GM19452 (cell line): Measurements from ENCODE around the gene FRAS1.
A peak's percentile ranks its signal among the peaks of the same experiment; 100 is the strongest.
"Not testable (repeated sequence)": the region's sequence is repeated elsewhere in the genome, so short reads cannot be mapped to it uniquely, and the experiment has no call there.

Experiments
- ATAC-seq: cut with Tn5 transposase; IDR thresholded peaks from one replicate; pipeline ENCODE4 v1.9.1; 2021; ENCODE audit not compliant: unreplicated experiment

The FRAS1 gene

DNA sequence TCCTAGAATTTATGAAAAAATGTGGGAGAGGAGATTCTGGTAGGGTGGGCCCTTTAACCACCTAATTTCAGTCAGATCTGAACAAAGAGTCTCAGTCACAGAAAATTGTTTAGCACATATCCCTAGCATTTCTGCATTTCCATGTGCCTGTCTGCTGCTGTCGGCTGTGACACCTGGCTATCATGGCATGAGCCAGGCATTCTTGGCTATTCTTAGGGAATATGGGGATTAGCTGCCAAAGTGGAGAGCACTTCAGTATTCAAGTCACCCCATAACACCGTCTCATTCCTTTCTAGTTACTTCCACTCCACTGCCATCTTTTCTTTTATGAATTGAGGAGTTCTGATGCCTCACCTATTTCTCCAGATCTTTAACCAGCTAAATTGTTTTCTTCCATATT, 211.5 kb downstream of the FRAS1 start:
- ATAC-seq: no peak

DNA sequence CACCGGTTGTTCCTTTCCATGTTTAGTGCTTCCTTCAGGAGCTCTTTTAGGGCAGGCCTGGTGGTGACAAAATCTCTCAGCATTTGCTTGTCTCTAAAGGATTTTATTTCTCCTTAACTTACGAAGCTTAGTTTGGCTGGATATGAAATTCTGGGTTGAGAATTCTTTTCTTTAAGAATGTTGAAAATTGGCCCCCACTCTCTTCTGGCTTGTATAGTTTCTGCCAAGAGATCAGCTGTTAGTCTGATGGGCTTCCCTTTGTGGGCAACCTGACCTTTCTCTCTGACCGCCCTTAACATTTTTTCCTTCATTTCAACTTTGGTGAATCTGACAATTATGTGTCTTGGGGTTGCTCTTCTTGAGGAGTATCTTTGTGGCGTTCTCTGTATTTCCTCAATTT, 218.3 kb downstream of the FRAS1 start:
- ATAC-seq: not testable (repeated sequence)

DNA sequence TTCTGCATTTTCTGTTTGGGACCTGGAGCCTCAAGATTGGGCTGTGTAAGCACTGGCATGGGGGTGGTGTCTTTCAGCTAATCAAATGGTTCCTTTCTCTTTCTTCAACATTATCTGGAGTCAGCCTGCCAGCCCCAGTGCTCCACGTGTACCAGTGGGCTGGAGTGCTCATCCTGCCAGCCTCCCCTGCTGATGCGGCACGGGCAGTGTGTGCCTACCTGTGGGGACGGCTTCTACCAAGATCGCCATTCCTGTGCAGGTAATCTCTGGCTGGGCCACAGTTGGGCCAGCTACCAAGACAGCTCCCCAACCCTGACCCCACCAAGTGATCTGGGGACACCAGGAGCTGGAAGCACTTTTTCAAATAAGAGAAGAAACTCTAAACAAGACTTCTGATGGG, 229.2 kb downstream of the FRAS1 start:
- ATAC-seq: no peak

DNA sequence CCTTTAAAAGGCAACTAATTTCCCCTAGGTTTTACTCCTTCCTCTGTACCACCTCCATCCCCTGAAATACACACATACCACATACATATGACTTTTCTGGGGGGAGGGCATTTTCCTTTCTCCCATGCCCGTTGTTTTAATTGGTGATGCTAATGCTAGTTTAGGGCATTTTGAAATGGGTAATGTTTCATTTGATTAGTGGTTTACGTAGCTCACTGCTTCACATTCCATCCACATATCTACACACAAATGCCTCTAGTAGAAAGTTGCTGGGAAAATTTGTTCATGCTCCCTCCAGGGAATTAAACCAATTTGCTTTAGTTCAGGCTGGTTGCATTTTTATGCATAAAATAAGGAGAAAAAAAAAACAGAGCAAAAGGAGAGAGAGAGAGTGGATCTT, 231.2 kb downstream of the FRAS1 start:
- no peak for ATAC-seq

DNA sequence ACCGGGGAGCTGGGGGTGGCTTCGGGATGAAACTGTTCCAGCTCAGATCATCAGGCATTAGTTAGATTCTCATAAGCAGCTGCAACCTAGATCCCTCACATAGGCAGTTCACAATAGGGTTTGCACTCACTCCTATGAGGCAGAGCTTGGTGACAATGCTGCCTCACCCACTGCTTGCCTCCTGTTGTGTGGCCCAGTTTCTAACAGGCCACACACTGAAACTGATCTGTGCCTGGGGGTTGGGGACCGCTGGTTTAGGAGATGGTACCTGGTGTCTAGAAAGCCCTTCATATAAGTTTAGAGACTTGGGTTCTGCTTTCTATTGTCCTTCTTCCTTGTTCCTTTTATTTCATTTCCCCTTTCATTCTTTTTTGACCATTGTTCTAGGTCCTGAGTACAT, 234.2 kb downstream of the FRAS1 start:
- ATAC-seq: no peak

DNA sequence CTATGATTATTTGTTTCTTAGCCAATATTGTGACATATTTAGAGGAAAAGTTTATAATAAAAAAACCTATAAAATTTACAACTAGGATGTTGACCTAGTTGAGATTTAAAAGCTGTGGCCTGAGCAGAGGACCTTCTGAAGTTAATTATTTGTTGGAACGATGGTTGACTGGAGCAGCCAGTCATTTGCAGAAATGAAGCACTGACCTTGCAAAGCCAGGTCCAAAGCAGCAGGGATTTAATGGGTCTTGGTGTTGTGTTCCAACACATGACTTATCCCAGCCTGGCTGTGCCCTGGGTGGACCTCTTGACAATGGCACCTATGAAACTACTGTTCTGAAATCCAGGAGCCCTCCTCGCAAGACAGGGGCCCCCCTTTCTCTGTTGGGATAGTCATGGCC, 235.2 kb downstream of the FRAS1 start:
- no peak for ATAC-seq

DNA sequence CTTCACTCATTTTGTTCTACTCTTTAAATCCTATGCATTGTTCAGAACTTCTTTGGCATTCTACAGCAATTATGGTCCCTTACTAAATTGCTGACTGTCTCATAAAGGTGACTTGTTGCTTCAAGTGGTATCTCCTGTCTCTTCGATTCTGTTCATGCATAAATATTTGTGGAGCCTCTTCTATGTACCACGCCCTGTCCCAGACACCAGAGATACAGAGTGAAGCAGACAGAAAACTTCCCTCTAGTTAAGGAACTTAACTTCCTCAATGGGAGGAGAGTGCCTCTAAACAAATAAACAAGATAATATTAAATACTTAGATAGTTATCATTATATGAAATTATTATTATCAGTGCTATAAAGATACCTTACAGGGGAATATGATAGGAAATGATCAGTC, 235.7 kb downstream of the FRAS1 start:
- ATAC-seq: no peak

DNA sequence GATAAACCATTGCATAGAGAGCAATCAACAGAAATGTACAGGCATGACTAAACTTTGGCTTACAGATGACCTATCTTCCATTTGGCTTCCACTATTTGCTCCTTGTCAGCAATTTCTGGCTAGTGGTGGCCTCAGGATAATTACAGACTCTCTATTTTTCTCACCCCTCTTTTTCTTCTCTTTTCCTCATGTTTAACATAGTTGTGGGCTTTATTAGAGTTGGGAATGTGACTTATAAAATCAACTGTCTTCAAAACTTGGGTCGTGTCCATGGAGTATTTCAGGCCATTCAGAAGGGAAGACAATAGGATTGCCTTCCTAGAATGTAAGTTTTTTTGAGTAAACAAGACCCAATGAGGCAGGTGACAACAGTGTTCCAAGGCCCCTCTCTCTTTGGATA, 236.2 kb downstream of the FRAS1 start:
- ATAC-seq: no peak

DNA sequence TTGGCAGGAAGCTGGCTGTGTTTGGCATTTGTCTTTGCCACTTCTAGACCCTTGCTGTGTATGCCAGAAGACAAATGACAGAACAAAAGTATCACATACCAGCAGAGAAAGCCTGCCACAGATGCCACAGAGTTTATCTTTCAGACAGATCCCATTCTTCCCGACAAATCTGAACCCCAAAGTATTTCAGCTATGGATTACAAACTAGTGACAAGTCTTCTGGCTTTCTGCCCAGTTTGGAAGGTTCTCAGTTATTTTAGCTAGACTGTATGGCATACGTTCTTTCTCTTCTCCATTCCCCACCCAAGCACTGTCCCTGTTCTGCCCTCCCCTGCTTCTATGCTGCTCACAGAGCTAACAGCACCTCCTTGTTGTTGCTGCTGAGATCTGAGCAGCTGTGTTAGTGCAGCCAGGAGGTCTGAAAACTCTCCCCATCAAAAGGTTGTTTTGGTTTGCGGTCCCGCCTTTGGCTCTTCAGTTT, 236.7 kb downstream of the FRAS1 start:
- ATAC-seq: no peak

DNA sequence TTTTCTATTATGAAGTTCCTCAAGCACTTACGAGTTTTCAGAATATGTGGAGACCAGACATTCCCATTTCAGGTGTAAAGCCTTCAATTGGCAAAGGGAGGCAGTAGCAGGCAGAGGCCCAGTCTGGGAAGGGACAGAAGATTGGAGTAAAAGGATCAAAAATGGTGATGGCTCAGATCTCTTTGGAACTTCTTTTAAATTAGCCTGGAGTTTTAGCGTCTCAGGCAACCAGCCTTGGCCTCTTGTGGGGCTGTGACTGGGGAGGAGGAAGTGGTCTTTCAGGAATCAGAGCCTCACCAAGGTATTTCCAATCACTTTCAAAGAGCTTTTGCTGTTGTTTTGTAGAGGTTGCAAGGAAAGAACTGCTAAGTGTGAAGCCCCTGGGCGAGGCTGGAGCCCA, 239.1 kb downstream of the FRAS1 start:
- no peak for ATAC-seq

DNA sequence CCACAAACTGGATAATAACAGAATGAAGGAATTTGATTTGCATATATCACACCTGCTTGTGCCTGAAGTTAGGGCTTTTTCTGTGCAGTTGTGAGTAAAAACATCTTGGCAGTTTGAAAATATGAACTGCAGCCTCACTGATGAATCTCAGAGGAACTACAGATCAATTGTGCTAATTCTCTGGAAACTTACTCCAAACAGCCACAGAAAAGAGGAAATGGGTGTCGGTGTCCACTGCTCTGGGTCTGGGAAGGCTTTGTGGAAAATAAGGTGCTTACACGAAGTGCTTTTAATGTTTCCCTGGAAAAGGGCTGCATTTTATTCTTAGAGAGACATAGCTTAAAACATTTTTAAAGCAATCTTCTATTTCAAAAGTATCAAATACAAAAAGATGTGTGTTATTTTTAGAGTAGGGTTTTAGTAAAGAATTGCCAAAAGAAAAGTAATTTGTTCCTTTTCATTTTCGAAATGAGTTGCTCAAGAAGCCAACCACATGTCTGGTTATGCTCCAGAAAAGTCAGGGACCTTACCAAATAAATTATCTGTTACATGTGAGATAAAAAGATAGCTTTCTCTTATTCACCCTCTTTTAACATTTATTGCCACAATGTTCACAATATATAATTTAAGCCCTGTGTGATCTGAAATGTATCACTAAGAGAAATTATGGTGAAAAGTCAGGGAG, 240.1 kb downstream of the FRAS1 start:
- peak; percentile 62 for ATAC-seq

DNA sequence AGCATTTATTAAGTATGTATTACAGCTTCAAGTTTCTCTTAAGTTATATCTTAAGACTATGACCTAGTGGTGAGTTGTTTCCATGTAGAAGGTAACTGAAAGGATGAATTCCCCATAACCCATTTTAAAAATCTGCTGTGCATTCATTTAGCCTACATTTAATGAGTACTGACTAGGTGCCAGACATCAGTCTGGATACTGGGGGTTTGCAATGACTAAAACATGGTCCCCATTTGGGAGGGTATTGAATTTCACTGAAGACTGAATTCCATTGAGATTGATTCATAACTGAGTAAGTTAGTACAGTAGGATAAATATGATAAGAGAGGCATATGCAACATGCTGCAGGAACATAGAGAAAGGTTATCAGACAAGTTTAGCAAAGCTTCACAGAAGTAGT, 241.5 kb downstream of the FRAS1 start:
- ATAC-seq: no peak

DNA sequence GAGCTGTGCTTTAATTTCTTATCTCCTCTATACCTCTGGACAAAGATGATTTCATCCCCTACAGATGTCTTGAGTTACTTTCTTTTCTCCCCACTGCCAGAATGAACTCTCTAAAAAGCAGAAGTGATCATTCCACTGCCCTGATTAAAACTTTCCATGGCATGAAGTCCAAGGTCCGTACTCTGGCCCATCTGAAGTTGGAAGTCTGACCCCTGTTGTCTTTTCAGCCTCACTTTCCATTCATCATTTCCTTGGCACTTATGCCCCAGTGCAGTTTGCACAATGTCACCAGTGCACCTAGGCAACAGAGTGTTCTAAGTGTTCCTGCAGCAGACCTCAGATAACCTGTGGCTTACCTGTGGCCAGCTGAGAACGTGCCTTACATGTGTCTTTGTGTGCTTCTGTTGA, 242.4 kb downstream of the FRAS1 start:
- no peak for ATAC-seq

DNA sequence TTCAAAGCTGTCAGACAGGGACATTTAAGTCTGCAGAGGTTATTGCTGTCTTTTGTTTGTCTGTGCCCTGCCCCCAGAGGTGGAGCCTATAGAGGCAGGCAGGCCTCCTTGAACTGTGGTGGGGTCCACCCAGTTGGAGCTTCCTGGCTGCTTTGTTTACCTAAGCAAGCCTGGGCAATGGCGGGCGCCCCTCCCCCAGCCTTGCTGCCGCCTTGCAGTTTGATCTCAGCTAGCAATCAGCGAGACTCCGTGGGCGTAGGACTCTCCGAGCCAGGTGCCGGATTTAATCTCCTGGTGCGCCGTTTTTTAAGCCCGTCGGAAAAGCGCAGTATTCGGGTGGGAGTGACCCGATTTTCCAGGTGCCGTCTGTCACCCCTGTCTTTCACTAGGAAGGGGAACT, 250.1 kb downstream of the FRAS1 start:
- not testable (repeated sequence) for ATAC-seq

DNA sequence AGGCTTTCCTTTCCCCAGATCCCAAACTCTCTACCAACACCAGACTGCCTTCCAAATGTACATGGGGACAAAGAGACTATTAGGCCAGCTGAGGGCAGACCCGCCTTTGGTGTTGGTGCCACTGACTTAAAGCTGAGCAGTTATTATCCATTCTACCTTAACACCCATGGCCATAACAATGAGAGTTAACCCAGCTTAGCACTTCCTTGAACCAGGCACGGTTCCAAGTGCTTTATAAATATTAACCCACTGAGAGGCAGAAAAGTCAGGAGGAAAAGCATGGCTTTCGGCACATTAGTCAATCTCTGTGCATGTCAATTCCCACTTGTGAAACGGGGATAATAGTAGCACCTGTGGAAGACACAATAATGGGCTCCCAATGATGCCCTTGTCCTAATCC, 251.4 kb downstream of the FRAS1 start:
- ATAC-seq: no peak

DNA sequence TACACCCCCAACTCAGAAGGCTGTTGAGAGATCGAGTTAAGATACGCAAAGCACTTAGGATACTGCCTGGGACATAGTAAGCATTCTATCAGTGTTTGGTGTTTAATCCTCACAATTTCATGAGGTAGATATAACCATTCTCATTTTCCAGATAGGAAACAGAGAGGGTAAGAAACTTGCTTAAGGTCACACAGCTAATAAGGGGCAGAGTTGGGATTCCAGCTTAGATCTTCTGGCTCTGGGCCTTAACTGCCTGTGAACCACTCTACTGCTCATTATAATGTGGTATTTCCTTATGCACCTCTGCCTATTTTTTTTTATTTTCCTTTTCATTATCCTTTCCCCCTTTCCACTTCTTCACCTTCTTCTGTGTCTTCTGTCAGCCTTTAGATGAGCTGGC, 252.2 kb downstream of the FRAS1 start:
- ATAC-seq: no peak

DNA sequence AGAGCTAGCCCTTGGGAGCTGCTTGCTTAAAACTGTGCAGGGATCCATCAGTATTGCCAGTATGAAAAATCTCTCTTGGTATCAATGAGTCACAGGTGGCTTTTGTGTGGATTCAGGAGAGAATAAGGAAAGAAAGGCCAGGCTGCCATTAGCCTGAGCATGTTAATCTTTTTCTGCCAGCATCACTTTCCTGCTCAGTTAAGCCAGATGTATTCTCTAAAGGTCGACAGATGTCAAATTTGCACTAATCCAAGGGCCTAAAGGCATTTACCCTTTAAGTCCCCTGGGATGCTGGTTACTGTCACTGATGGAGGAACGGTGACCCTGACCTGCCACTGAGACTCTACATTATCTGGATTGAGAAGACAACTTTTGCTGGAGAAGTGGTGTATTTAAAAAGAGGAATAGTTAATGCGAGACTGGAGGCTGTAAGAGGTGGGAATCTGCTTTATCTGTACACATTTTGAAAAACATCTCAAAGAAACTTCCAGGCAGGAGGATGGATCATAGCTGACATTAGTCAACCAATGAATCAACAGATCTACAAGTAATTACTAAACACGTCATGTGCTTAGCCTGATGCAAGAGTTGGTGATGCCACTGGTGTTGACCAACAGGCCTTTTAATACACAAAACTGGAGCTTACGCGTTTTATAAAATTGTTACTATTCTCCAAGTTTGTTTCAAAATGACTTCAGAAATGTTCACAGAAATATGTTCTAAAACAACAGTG, 253.1 kb downstream of the FRAS1 start:
- no peak for ATAC-seq

DNA sequence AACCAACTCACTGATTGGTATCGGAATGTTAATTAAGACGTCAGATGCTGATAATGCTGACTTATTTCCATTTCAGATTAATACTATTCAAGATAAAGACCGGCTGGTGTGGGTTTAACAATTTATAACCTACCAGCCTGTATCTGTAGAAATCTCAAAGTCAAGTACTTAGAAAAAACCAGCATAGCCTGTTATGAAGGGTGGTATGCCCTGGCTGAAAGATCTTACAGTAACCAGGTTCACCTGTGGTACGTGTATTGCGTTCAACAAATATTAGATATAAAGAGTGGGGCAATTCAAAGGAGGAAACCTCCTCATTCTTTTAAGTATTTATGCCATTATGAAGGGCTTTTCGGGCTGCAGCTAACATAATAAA, 253.6 kb downstream of the FRAS1 start:
- no peak for ATAC-seq

DNA sequence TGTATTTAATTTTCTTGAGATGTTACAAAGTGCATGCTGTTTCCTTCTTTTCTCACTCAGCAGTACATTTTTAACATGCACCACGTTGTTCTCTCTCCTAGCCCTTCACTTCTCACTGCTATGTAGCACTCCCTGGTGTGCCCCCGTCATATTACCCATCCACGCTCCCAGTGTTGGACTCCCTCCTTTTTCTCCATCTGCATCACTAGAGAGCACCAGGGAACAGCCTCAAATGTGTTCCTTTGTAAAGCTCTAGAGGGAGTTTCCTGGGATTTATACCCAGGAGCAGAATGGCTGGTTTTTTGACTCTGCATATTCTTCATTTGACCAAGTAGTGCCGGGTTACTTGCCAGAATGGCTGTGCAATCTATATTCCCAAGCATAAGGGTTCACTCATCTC, 254.2 kb downstream of the FRAS1 start:
- ATAC-seq: no peak

DNA sequence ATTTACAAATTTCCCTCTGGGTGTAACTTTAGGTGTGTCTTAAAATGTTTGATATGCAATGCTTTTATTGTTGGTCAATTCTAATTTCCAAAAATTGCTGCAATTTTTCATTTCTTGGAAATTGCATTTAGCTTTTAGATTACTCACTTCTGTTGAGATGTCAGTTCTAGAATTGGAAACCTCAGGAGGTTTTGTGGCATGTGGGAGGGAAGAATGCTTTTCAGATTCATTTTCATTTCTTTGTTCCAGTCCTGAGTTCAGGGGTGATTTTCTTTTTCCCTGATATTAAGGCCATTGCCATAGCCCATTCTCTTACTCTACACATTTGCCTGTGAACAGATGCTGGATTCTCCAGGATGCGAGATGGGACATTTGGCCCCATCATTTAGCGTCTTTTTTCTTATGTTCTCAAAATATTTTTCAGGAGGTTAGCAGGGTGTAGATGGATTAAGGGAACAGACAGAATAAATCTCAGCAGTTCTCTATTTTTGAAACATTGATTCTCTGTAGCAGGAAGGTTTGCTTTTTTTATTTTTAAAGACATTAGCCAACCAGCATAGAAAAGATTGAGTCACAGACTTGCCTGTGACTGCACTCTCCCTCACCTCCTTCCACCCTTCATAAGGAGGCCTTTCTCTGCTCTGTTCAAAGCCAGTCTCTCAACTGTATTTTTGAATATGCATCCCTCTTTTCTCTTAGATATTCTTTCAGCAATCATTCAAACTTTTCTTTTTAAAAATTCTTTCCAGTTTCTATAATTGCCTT, 256.0 kb downstream of the FRAS1 start:
- ATAC-seq: no peak

DNA sequence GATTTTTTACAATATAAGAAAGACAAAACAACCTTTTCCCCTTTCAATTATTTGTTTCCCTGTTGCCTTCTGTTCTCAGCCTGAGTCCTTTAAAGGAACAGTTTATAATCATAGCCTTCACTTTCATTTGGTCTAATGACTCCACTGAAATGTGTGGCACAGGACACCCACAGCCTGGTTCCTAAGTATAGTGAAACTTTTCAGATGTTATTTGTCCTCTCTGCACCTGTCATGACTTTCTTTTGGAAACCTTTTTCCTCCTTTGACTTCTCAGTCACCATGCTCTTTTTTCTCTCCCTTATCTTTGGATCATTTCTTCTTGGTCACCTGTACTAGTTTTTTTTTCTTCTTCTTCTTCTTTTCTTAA, 256.6 kb downstream of the FRAS1 start:
- ATAC-seq: no peak

DNA sequence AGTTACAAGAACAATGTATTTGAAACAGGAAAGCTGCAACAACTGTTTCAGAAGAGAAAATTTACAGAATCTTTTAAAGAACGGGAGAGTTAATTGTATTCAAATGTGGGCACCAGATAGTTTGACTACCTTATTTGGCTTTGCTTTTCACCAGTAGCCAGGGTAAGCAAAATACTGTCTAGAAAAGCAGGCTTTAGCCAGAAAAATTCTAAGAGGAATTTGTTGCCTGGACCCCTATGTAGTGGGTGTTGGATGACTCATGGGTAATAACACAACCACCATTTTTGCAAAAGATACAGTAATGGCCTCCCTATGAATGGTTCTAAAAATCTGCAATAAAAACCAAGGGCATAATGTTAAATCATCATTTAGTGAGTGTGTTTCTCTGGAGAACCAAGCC, 261.0 kb downstream of the FRAS1 start:
- ATAC-seq: no peak
